ENCODE measurements around the gene IFNA16. TPM values are rescaled to one million over a fixed set of nuclear protein-coding genes. Genes with fewer than 3 reads are reported as not detected.
"Not testable (repeated sequence)": the region's sequence is repeated elsewhere in the genome, so short reads cannot be mapped to it uniquely, and the experiment has no call there.

The IFNA16 gene
- total RNA-seq, 2 experiments from 2014 or later = not detected

DNA sequence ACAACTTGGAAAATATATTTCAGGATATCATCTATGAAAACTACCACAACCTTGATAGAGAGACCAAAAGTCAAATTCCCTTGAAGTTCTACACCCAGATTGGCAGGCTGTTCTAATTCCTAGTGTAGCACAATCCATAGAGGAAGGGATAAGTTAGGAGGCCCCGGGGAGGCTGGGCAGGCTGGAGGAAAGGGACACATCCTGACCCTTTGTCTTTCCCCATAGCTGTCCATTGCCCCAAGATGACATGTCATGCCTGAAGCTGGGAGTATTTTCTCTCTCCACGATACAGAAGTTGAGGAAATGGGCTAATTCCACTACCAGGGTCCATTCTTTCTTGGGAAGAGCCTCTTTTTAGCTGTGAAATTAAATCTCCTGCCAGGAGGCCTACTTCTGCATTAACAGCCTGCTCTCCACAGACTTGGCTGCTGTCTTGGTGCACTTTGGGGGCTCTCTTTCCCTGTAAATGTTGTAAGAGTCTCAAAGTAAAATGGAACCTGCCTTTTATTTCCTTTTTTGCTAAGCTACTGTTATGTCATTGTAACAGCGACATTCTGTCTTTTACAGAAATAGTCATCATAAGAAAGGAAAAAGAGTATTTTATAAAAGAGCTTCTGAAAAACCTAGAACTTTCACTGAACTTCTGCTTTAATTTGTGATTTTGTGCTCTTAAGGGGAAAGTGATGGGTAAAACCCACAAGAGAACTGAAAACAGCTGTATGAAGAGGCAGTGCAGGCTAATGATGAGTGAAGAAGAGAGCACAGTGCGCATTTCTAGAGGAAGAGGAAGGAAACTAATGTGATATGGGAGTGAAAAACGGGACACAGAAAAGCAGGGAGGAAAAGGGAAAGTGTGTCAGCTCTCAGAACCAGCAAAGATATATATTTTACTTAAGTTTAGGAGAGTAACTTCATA is 3.4 kb downstream of the IFNA16 start:
- H3K27ac Mint-ChIP-seq, H3K9me3 Mint-ChIP-seq, DNase-seq, H3K36me3 Mint-ChIP-seq, H3K4me1 Mint-ChIP-seq: not testable (repeated sequence)
- H3K4me3 Mint-ChIP-seq = peak overlapping the region; percentile 32
- H3K27me3 Mint-ChIP-seq = peaks cover 11% of the 10 kb centered on the region

DNA sequence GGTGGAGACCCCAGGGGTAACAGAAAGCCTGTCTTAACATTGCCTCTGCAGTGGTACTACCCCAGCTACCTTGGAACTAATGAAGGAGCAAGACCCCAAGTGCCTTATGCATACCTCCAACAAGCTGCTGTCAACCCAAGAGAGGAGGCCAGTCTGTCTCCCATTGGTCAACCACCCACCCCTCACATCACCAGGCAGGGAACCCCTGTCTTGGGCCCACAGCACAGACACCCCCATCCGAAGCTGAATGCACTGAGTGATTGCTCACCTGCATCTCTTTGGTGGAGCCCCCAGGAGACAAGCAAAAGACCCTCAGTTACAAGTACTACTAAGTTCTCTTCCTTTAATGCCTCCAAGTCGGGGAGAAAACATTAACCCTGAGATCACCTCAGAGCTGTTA is 5.0 kb downstream of the IFNA16 start:
- not testable (repeated sequence) for H3K4me1 Mint-ChIP-seq, H3K4me3 Mint-ChIP-seq, H3K27me3 Mint-ChIP-seq, DNase-seq, H3K27ac Mint-ChIP-seq, H3K9me3 Mint-ChIP-seq, H3K36me3 Mint-ChIP-seq

DNA sequence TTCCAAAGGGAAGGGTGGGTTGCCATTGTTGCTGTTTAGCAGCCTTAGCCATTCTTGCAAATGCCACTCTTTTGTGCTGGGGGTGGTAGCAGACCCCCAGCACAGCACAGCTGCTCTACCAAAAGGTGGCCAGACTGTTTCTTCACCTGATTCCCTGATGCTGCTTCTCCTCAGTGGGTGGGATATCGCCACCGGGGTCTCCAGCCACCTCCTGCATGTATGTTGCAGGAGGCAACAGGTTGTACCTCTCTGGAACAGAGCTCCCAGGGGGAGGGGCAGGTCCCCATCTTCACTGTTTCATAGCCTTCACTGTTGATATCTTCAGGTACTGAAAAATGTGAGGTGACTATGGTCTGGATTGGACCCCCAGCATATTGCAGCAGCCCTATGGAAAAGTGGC is 6.3 kb downstream of the IFNA16 start:
- H3K36me3 Mint-ChIP-seq, H3K27ac Mint-ChIP-seq, H3K4me3 Mint-ChIP-seq, H3K9me3 Mint-ChIP-seq, DNase-seq, H3K4me1 Mint-ChIP-seq, H3K27me3 Mint-ChIP-seq: not testable (repeated sequence)

DNA sequence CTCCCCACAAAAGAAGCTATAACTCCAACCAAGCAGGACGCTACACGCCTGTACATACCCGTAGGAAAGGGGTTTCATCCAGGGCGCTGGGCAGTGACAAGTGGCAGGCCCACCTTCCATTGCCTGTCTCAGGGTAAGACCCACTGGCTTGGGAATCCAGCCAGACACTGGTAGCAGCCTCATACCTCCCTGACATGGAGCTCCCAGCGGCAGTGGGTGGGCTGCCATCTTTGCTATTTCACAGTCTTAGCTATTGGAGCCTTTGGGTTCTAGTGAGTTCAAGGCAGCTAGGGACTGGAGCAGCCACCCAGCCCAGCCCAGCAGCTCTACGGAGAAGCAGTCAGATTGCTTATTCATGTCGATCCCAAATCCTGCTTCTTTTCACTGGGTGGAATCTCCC is 6.8 kb downstream of the IFNA16 start:
- peaks cover 2% of the 10 kb centered on the region for H3K27me3 Mint-ChIP-seq
- H3K36me3 Mint-ChIP-seq = no peaks in the 10 kb centered on the region
- no peaks in the 10 kb centered on the region for H3K9me3 Mint-ChIP-seq
- no peak for DNase-seq
- H3K4me1 Mint-ChIP-seq = no peaks in the 10 kb centered on the region
- no peak overlapping the region for H3K4me3 Mint-ChIP-seq
- H3K27ac Mint-ChIP-seq = no peak overlapping the region

DNA sequence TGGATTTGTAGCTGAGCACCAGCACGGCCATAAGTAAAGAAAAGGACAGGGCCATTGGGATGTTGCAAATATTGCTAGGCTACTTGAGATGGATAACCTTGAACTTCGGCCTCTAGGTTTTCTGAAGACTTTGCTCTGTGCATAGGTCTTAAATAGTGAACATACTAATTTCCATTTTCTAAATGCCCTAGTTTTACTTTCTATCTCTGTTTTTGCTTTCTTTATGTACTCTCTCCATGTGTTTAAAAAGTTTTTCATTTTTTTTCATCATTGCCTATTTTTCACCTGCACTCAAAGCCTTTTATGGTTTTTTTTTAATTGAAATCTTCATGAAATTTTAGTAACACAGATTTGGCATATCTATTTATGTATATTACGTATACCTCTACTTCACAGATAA is 10.1 kb downstream of the IFNA16 start, which contains the start of gene IFNA10:
Gene IFNA10 (minus strand): TSS at position 101 of the 400 bp plus-strand sequence. CDS start 46 bp downstream, at position 55.
- H3K4me1 Mint-ChIP-seq, H3K27ac Mint-ChIP-seq, DNase-seq, H3K9me3 Mint-ChIP-seq, H3K36me3 Mint-ChIP-seq, H3K4me3 Mint-ChIP-seq, H3K27me3 Mint-ChIP-seq: not testable (repeated sequence)

DNA sequence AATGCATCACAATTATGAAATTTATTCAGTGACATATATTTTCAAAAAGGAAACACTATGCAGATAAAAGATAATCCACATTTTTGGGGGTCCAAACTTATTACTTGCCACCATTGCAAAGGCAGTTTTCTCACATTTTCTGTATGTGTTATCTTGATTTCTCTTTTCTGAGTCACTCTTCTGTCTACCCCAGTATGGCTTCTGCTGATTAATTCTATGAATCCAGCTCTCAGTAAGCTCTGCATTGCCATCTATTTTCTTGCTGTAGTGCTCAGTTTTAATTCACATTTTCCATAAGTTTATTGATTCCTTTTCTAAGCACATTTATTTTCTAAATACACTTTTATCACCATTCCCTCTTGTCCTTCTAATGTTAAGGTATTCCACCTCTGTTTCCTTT is 11.9 kb downstream of the IFNA16 start:
- Mint-ChIP-seq H3K27ac (no peak overlapping the region), H3K4me1 (peaks cover 8% of the 10 kb centered on the region), H3K4me3 (no peak overlapping the region), H3K27me3 (peaks cover 10% of the 10 kb centered on the region), H3K36me3 (no peaks in the 10 kb centered on the region), H3K9me3 (no peaks in the 10 kb centered on the region)
- DNase-seq = no peak

DNA sequence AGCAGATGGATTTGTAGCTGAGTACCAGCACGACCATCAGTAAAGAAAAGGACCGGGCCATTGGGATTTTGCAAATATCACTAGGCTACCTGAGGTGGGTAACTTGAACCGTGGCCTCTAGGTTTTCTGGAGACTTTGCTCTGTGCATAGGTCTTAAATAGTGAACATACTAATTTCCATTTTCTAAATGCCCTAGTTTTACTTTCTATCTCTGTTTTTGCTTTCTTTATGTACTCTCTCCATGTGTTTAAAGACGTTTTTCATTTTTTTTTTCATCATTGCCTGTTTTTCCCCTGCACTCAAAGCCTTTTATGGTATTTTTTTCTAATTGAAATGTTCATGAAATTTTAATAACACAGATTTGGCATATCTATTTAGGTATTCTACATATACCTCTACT is 15.0 kb downstream of the IFNA16 start, which contains the start of gene IFNA7:
Gene IFNA7 (minus strand): TSS at position 101 of the 400 bp plus-strand sequence. CDS start 40 bp downstream, at position 61.
- H3K4me3 Mint-ChIP-seq, H3K9me3 Mint-ChIP-seq, H3K27ac Mint-ChIP-seq, H3K36me3 Mint-ChIP-seq, H3K4me1 Mint-ChIP-seq, DNase-seq: not testable (repeated sequence)
- peaks cover 10% of the 10 kb centered on the region for H3K27me3 Mint-ChIP-seq

DNA sequence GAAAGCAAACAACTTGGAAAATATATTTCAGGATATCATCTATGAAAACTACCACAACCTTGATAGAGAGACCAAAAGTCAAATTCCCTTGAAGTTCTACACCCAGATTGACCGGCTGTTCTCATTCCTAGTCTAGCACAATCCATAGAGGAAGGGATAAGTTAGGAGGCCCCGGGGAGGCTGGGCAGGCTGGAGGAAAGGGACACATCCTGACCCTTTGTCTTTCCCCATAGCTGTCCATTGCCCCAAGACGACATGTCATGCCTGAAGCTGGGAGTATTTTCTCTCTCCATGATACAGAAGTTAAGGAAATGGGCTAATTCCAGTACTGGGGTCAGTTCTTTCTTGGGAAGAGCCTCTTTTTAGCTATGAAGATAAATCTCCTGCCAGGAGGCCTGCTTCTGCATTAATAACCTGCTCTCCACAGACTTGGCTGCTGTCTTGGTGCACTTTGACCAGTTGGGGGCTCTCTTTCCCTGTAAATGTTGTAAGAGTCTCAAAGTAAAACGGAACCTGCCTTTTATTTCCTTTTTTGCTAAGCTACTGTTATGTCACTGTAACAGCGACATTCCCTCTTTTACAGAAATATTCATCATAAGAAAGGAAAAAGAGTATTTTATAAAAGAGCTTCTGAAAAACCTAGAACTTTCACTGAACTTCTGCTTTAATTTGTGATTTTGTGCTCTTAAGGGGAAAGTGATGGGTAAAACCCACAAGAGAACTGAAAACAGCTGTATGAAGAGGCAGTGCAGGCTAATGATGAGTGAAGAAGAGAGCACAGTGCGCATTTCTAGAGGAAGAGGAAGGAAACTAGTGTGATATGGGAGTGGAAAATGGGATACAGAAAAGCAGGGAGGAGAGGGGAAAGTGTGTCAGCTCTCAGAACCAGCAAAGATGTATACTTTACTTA is 22.0 kb downstream of the IFNA16 start:
- not testable (repeated sequence) for H3K36me3 Mint-ChIP-seq, H3K27me3 Mint-ChIP-seq, H3K4me1 Mint-ChIP-seq, H3K27ac Mint-ChIP-seq, H3K9me3 Mint-ChIP-seq
- peak; percentile 36 for DNase-seq
- peak overlapping the region; percentile 0 for H3K4me3 Mint-ChIP-seq

DNA sequence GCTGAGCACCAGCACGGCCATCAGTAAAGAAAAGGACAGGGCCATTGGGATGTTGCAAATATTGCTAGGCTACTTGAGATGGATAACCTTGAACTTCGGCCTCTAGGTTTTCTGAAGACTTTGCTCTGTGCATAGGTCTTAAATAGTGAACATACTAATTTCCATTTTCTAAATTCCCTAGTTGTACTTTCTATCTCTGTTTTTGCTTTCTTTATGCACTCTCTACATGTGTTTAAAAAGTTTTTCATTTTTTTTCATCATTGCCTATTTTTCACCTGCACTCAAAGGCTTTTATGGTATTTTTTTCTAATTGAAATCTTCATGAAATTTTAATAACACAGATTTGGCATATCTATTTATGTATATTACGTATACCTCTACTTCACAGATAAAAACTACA is 29.6 kb downstream of the IFNA16 start, which contains the start of gene IFNA4:
Gene IFNA4 (minus strand): TSS at position 101 of the 400 bp plus-strand sequence. CDS start 56 bp downstream, at position 45.
- H3K36me3 Mint-ChIP-seq, H3K27me3 Mint-ChIP-seq, H3K4me3 Mint-ChIP-seq, H3K27ac Mint-ChIP-seq, H3K4me1 Mint-ChIP-seq, DNase-seq, H3K9me3 Mint-ChIP-seq: not testable (repeated sequence)

DNA sequence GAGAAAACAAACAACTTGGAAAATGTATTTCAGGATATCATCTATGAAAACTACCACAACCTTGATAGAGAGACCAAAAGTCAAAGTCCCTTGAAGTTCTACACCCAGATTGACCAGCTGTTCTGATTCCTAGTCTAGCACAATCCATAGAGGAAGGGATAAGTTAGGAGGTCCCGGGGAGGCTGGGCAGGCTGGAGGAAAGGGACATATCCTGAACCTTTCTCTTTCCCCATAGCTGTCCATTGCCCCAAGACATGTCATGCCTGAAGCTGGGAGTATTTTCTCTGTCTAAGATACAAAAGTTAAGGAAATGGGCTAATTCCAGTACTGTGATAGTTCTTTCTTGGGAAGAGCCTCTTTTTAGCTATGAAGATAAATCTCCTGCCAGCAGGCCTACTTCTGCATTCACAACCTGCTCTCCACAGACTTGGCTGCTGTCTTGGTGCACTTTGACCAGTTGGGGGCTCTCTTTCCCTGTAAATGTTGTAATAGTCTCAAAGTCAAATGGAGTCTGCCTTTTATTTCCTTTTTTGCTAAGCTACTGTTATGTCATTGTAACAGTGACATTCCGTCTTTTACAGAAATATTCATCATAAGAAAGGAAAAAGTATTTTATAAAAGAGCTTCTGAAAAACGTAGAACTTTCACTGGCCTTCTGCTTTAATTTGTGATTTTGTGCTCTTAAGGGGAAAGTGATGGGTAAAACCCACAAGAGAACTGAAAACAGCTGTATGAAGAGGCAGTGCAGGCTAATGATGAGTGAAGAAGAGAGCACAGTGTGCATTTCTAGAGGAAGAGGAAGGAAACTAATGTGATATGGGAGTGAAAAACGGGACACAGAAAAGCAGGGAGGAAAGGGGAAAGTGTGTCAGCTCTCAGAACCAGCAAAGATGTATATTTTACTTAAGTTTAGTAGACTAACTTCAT is 34.0 kb downstream of the IFNA16 start:
- H3K4me3 Mint-ChIP-seq, H3K27ac Mint-ChIP-seq, H3K27me3 Mint-ChIP-seq, H3K9me3 Mint-ChIP-seq, H3K36me3 Mint-ChIP-seq, H3K4me1 Mint-ChIP-seq: not testable (repeated sequence)
- DNase-seq = peak; percentile 15

DNA sequence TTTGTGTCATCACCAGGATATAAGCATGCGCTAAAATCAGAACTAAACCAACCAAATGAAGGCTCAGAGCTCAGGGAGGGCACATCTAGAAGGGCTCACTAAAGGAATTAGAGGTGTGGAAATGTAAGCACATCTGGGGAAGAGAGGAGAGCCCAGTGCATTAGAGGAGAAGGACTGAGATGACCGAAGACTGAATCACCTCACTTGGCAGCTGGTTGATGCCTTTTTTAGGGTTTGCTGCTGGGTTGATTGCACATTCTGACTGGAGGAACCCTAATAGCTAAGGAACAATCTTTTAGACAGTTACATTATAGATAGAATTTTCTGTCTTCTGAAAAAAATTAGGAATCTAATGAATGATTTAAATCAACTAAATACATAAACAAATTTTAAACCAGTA is 42.4 kb downstream of the IFNA16 start:
- no peak overlapping the region for H3K4me3 Mint-ChIP-seq
- H3K27me3 Mint-ChIP-seq = no peaks in the 10 kb centered on the region

DNA sequence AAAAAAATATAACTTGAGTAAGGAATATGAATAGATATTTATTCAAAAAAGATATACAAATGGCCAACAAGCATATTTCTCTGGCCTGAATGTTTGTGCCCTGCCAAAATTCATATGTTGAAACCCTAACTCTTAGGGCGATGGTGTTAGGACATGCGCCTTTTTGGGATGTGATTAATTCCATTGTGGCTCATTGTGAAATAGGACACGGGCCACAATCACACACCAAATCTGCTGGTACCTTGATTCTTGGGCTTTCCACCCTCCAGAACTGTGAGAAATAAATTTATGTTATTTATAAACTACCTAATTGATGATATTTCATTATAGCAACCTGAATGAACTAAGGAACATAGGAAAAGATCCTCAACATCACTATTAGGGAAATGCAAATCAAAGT is 45.0 kb downstream of the IFNA16 start:
- no peak for DNase-seq
- H3K4me1 Mint-ChIP-seq = no peaks in the 10 kb centered on the region
- H3K36me3 Mint-ChIP-seq = no peaks in the 10 kb centered on the region
- no peaks in the 10 kb centered on the region for H3K27me3 Mint-ChIP-seq
- no peak overlapping the region for H3K4me3 Mint-ChIP-seq
- H3K27ac Mint-ChIP-seq = no peak overlapping the region
- no peaks in the 10 kb centered on the region for H3K9me3 Mint-ChIP-seq

More for the DNA sequence above, 42.4 kb downstream of the IFNA16 start:
- H3K9me3 Mint-ChIP-seq = no peaks in the 10 kb centered on the region
- no peaks in the 10 kb centered on the region for H3K36me3 Mint-ChIP-seq
- H3K4me1 Mint-ChIP-seq = no peaks in the 10 kb centered on the region
- DNase-seq = no peak
- no peak overlapping the region for H3K27ac Mint-ChIP-seq

DNA sequence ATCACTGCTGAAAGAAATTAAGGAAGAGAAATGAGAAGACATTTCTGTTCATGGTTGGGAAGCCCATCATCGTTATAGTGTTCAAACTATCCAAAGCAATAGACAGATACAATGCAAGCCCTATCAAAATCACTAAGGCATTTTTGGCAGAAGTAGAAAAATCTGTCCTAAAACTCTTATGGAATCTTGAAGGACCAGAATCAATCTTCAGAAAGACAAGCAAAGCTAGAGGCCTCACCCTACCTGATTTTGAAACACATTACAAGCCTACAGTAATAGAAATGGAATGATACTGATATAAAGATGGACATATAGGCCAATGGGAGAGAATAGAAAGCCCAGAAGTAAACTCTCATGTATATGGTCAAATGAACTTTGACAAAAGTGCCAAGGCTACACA is 45.8 kb downstream of the IFNA16 start:
- DNase-seq = no peak
- Mint-ChIP-seq H3K9me3 (no peaks in the 10 kb centered on the region), H3K27ac (no peak overlapping the region), H3K27me3 (no peaks in the 10 kb centered on the region), H3K4me3 (no peak overlapping the region), H3K36me3 (no peaks in the 10 kb centered on the region), H3K4me1 (peaks cover under 1% of the 10 kb centered on the region)

DNA sequence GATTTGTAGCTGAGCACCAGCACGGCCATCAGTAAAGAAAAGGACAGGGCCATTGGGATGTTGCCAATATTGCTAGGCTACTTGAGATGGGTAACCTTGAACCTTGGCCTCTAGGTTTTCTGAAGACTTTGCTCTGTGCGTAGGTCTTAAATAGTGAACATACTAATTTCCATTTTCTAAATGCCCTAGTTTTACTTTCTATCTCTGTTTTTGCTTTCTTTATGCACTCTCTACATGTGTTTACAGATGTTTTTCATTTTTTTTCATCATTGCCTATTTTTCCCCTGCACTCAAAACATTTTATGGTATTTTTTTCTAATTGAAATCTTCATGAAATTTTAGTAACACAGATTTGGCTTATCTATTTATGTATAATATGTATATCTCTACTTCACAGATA is 50.6 kb downstream of the IFNA16 start, which contains the start of gene IFNA21:
Gene IFNA21 (minus strand): TSS at position 101 of the 400 bp plus-strand sequence. CDS start 48 bp downstream, at position 53.
- DNase-seq, H3K9me3 Mint-ChIP-seq, H3K4me3 Mint-ChIP-seq, H3K36me3 Mint-ChIP-seq, H3K27me3 Mint-ChIP-seq, H3K27ac Mint-ChIP-seq: not testable (repeated sequence)
- peaks cover 13% of the 10 kb centered on the region for H3K4me1 Mint-ChIP-seq

All from activated naive CD8-positive, alpha-beta T cell treated with anti-CD3 and anti-CD28 coated beads for 36 hours (primary cell).